Middle frontal gyrus (tissue), 1 donor: Measurements from ENCODE around the gene NPIPB9.
A peak's percentile ranks its signal among the peaks of the same experiment; 100 is the strongest.
"Not testable (repeated sequence)": the region's sequence is repeated elsewhere in the genome, so short reads cannot be mapped to it uniquely, and the experiment has no call there.

ENCODE experiments used
- DNase-seq: peaks from one replicate; pipeline ENCODE4 v3.0.0-alpha.2; 2015; ENCODE audit warnings: low spot score; ENCODE audit errors: extremely low spot score

NPIPB9 gene

GRCh38 chr16:28751487-28751886 lies at the start of gene NPIPB9:
TSS of gene NPIPB9 (plus strand) at chr16:28751787.
- not testable (repeated sequence) for DNase-seq

DNA sequence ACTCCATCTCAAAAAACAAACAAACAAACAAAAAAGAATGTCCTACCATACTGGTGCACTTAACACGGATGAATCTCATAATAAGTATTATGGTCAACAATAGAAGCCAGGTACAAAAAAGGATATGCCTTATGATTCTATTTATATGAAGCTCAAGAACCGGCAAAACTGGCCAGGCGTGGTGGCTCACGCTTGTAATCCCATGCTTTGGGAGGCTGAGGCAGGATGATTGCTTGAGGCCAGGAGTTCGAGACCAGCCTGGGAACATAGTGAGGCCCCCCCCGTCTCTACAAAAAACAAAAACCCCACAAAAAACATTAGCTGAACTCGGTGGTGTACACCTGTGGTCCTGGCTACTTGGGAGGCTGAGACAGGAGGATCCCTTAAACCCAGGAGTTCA lies 47.3 kb upstream of the NPIPB9 start:
- DNase-seq: not testable (repeated sequence)

DNA sequence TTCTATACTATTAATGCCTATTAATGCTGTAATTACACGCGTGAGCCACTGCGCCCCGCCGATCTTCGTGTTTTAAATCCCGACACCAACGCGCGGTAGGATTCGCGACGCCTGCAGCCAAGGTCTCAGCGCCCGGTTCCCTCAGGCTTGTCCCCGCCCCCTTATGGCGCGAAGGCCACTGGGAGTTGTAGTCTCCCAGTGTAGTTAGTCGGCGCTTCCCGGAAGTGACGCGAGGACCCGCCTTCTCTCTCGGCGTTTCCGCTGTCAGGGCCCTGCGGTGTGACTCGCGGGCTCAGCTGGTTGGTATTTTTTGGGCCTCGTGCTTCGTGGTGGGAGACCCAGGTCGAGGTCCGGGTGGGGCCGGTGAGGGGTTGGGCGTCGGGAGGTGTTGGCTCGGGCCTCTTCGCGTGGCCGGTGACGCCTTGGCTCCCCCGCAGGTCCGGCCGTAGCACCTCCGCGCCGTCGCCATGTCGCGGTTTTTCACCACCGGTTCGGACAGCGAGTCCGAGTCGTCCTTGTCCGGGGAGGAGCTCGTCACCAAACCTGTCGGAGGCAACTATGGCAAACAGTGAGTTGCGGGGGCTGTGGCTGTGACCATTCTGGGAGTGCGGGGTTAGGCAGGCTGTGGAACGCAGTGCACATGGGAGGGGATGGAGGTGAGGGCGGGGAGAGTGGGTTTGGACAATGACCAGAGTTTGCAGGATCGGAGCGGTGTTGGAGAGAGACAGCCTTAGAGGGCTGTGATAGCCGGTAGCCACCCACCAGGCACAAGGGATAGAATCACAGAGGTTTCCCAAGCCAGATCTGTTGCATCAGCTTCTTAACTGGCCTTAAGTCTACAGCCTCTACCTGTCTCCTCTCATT lies 40.1 kb upstream of the NPIPB9 start, which contains the start of gene EIF3C:
Gene EIF3C (plus strand): TSS at position 245 of the 864 bp plus-strand sequence. CDS start 223 bp downstream, at position 468.
- DNase-seq: not testable (repeated sequence)

- DNase-seq: not testable (repeated sequence)
Measured at GRCh38 chr16:28722852-28723650, 28.5 kb upstream of the NPIPB9 start.

GRCh38 chr16:28731253-28731652 lies 20.3 kb upstream of the NPIPB9 start:
- DNase-seq: not testable (repeated sequence)

GRCh38 chr16:28732455-28733124 lies 19.0 kb upstream of the NPIPB9 start:
- DNase-seq: not testable (repeated sequence)

DNA sequence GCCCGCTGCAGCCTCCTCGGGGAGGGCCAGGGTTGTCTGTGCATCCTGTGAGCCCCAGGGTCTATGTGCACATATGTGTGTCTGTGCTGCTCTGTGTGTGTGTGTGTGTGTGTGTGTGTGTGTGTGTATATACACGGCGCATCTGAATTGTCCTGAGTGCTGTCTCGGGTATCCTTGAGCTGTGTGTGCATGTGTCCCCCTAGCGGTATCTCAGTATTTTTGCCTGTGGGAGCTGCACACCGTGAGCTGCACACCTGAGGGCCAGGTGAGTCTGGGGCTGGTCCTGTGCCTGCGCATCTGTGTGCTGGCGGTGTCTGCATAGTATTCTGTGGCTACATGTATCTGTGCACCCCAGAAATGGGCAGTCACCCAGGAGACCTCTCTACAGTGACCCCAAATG lies 11.8 kb upstream of the NPIPB9 start:
- DNase-seq: not testable (repeated sequence)

DNA sequence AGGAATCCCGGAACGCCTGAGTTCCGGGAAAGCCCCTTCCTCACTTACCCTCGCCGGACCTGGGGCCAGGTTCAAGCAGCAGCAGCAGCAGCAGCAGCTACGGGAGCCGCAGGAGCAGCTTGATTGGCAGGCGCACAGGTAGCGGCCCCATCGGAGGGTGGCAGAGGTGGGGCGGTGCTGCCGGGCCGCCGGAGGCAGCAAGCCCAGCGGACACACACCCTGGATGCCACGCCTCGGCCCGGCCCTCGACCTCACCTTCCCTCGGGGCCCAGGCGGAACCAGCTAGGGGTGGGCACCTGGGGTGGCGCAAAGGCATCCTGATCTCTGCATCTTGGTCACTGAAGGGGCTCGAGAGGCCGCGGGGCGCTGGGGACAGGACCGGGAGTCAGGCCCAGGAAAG lies 11.0 kb upstream of the NPIPB9 start:
- DNase-seq: not testable (repeated sequence)

DNA sequence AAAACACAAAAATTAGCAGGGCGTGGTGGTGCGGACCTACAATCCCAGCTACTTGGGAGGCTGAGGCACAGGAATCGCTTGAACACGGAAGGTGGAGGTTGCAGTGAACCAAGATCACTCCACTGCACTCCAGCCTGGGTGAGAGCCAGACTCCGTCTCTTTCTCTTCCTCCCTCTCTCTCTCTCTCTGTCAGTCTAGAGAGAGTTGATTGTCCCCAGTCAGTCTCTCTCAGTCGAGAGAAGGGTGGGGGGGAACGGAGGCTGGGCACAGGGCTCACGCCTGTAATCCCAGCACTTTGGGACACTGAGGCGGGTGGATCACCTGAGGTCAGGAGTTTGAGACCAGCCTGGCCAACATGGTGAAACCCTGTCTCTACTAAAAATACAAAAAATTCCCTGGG lies 10.3 kb upstream of the NPIPB9 start:
- not testable (repeated sequence) for DNase-seq

DNA sequence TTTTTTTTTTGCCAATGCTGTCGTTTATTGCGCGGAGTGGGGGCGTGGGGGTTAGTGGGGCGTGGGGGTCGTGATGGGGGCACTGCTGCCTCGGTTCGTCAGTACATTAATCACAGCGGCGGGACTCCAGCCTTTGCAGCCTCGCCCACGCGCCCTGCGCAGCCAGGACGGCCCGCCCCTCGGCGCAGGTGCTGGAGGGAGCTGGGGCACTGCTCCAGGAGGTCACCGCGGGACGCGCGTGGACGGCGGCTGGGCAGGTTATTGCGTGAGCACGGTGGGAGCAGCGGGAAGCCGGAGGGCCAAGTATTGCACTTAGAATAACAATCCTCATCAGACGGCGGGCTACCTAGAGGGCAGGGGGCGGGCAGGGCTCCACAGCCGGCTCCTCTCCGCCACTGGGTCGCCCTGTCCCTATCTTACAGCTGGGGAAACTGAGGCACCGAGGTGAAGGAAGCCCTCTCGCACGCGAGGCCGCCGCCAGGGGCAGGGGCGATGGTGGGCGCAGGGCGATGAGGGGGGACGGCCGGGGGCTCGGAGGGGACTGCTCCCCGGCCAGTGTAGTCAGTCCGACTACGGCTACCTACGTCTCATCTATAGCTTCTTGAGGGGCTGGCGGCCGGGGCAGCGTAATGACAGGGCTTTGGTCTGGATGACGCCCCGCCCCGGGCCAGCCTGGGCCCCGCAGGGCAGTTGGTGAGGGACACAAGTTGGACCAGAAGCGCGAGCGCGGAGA lies 4.8 kb upstream of the NPIPB9 start:
- not testable (repeated sequence) for DNase-seq

DNA sequence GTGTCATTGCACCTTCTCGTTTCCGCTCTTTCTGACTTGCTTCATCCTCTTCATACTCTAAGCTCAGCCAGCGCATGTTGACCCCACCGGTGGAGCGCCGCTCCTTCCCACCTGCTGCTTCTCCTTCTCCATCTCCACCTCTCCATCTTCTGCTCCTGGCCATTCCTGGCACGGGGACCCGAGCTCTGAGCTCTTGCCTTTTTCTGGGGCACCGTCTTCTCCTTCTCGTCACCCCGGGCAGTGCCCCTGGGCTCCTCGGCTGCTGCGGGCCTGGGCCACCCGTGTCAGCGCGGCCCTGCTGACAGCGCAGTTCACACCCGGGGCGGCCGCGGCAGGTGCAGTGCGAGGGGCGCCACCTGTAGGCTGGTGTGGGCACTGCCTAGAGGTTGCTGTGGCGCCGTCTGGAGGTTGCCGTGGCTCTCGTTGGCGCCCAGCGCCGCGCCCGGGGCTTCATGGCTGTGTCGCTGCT lies 1.6 kb upstream of the NPIPB9 start:
- not testable (repeated sequence) for DNase-seq

DNA sequence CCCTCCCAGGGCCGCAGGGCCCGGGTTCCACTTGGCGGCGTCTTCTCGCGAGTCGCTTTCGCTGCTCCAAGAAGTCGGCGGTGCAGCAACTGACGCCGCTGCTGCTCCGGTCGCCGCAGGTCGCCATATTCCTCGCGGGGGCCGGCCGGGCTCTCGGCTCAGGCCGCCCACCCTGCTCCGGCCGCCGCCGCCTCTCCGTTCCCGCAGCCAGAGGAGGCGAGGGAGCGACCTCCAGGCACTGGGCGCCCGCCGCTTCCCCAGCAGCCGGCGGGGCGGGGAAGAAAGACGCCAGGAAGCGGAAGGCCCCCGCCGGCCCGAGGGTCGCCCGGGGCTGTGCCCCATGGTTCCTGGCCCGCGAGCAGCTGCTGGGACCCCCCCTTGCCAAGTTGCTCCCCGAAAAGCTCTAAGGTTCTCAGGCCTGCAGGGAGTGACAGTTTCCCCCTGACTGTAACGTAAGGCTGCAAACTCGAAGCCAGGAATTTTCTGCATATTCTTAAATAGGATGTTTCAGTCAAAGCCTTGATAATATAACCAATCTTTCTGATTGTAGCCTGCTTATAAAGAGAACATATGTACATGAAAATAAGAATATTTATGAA lies 1.0 kb upstream of the NPIPB9 start:
- DNase-seq: not testable (repeated sequence)

- not testable (repeated sequence) for DNase-seq
Measured at GRCh38 chr16:28781697-28782096, 30.1 kb downstream of the NPIPB9 start.

GRCh38 chr16:28782357-28782756 lies 30.8 kb downstream of the NPIPB9 start:
- not testable (repeated sequence) for DNase-seq

- peak; percentile 56 for DNase-seq
Measured at GRCh38 chr16:28802235-28803019, 50.8 kb downstream of the NPIPB9 start.

DNA sequence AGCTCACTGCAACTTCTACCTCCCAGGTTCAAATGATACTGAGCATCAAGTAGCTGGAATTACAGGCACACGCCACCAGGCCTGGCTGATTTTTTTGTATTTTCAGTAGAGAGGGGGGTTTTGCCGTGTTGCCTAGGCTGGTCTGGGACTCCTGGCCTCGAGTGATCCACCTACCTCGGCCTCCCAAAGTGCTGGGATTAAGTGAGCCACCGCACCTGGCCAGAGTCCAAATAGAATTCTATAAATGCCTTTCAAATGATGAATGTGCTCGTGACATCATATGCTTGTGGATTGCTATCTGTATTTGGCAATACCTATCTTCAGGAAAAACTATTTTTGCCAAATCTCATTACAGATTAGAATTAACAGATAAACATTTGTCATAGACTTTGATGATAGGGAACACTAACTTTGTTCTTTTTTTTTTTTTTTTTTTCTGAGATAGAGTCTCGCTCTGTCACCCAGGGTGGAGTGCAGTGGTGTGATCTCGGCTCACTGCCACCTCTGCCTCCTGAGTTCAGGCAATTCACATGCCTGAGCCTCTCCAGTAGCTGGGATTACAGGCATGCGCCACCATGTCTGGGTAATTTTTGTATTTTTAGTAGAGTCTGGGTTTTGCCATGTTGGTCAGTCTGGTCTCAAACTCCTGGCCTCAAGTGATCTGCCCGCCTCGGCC lies 56.0 kb downstream of the NPIPB9 start:
- not testable (repeated sequence) for DNase-seq

GRCh38 chr16:28820016-28820415 lies 68.4 kb downstream of the NPIPB9 start:
- DNase-seq: no peak

- DNase-seq: not testable (repeated sequence)
Measured at GRCh38 chr16:28820546-28820945, 69.0 kb downstream of the NPIPB9 start.
